Measurements from ENCODE around the gene ANKRD6.

ANKRD6 gene

DNA sequence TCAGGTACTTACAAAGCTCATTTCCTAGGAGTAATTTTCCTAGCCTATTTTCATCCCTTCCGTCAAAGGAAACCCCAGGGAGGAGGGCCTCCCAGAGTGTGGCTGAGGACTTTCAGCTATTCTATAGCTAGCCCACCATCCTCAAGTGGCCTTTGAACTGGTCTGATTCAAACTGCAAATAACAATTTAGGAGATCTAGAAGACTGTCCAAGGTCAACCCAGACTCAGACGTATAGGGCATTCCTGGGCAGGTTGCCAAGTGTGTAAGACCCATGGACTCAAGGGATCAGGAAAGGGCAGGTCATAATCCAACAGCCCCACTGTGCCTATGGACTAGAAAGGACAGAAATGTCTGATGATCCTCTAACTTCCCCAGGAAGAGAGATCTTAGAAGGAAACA, 18.7 kb upstream of the ANKRD6 start:
- DNase-seq = no peak

DNA sequence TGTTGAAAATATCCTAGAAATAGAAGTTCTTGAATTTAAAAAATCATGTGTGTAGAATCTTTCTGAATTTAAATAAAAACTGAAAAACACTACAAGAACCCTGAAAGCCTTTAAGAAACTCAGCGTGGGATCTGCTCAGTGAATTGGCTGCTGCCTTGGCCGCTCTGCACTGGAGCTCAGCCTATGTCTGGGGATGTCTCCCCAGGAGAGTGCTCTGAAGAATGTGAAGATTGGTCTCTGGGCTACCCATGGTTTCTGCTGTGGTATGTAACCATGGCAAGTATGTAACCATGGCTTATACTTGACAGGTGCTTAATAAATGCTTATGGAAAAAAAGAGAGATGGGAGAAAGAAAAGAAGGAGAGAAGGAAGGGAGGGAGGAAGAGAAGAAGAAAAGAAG, 17.8 kb upstream of the ANKRD6 start:
- DNase-seq = no peak

- no peak for DNase-seq
These were observed 16.2 kb upstream of the ANKRD6 start for GRCh38 chr6:89416796-89417195.

- DNase-seq = no peak
These were observed 2.6 kb upstream of the ANKRD6 start for GRCh38 chr6:89430201-89430962.

DNA sequence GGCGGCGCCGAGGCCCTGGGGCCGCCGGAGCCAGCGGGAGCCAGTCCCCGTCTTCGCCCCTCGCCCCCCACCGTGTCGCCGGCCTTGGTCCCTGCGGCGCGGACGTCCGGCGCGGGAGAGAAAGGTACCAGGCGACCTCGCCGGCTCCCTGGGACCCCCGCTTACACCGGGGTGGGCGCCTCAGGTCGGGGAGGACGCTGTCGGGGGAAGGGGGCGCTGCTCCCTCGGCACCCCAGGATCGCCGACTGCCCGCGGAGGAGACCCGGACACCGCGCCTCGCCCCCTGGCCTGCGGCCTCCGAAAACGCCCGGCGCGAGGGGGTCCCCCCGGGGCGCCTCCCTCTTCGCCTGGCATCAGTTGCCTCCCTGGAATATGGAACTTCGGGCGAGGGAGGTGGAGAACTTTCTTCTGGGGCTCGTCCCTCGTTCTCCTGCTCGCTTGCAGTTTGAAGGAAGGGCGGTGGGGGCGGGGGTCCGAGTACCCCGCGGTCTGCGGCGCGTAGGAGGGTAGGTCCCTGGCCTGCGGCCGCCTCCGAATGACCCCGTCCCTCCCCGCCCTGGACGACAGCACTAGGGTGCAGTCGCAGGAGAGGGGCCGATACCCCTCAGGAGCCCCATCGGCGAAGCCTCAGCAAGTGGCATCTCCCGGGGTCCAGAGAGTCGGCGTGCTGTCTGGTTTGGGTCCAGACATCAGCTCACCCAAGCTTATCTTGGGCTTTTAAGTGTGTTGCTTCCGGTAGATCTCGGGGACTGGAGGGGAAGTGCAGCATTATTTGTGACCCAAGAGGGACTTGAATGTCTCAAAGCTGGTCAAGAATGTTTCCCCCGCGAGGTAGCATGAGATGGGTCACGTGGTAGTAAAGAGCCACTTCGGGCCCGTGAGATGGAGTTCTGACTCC, 549 bp downstream of the ANKRD6 start:
- DNase-seq = peak; percentile 45

GRCh38 chr6:89434150-89434499, 1.2 kb downstream of the ANKRD6 start:
- DNase-seq = no peak

DNA sequence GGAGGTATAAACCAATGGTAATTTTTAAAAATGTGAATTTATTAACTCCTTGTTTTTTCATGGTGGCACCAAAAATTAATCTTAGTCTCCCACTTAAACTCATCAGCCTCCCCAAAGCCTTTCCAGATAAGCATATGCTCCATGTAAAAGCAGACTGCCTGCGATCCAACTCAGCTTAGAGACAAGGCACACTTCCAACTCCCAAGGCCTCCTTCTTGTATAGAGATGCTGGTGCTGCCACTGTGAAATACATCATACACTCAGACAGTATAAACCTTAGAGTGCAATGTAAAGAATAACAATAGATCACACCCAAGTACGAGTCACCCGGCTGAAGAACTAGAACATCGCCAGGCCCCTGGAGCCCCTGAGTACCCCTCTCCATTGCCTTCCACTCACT, 2.0 kb downstream of the ANKRD6 start:
- DNase-seq = no peak

DNA sequence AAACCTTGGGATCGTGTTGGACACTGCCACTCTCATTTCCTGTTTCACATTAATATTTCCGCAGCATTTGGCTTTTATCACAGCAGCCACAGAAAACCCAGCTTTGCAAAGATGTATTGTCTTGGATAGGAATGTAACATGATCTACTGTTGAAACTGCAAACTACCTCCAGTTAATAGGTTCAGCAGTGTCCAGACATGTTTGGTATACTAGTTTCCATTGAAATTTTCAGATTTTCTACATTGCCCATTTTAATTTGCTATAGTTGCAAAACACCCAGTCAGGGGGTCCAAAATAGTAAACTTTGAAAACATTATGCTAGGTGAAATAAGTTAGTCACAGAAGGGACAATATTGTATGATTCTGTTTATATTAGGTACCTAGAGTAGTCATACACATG, 3.3 kb downstream of the ANKRD6 start:
- no peak for DNase-seq

- no peak for DNase-seq
These were observed 5.3 kb downstream of the ANKRD6 start for GRCh38 chr6:89438248-89438647.

DNA sequence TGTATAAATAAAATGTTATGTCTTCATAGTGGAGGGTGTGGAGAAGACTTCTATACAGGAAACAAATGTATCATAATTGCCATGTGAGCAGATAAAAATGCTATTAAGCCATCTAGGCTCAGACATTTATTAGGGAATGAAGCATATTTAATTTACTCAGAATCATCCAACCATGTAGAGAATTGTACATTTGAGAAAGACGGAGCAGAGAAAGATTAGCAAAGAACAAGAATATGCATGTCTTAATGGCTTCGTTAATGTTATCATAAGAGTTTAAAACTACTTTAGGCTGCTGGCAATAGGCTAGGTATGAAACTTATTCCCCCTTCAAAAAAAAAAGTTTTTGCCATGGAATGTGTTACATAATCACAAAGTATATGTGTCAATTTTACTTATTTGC, 6.1 kb downstream of the ANKRD6 start:
- no peak for DNase-seq

DNA sequence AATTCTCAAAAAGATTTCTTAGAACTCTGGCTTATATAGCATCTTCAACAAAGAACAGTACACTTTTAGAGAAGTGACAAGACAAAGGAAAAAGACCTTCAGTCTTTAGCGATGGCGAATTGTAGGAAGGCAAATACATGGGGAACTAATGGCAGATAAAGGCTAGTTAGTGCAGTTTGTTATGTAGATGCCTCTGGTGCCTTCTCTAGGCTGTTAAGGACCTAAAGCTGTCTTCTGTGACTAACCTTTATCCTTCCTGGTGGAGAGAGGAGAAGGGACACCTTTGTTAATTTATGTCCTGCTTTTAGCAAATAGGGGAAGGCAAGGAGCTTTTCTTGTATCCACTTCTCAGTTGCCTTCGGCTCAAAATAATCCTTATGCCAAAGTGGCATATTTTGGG, 7.2 kb downstream of the ANKRD6 start:
- DNase-seq = no peak

DNA sequence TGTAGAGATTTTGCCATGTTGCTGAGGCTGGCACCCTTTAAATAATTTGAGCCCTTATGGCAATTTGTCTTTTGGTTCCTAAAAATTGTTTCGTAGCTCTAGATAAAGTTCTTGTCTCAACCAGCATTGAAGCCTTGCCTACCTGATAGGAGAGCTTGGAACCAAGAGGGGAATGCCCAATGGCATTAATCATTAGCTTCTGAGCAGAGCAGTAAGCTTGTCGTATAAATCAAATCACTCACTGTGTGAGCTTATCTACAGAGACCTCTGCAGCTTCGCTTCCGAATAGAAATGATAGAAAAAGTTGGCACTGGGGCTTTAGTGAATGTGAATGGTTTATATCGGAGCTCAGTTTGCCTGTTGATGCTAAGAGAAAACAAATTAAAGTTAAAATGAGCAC, 10.7 kb downstream of the ANKRD6 start:
- DNase-seq = no peak

DNA sequence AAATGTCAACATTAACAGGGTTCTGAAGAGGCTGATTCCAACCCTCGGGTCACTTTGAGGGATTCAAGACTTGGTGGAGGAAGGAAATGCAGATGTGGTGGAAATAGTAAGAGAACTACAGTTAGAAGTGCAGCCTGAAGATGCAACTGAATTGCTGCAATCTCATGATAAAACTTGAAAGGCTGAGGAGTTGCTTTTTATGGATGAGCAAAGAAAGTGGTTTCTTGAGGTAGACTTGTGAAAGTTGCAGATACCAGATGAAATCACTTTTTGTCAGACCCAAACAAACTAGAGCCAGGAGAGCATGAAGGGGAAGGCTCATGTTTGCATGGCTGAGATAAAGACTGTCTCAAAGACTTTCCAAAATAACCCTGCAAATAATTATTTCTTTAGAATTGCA, 16.2 kb downstream of the ANKRD6 start:
- DNase-seq = no peak

DNA sequence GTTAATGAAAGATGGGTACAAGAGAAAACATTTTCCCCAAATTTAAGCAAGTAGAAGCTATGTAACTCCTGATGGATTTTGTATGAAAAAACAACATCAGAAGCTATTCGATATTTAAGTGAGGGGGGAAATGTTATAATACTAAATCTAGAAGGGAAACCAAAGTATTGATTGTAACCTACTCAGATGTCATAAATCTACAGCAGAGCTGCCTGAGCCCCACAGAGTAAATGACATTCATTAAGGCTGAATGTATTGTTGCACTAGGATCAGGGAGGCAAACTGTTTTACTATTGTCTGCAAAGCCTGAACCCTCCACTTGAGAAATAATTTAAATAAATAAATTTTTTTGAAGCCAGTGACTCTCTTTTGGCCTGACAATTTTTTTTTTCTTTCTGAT, 19.3 kb downstream of the ANKRD6 start:
- DNase-seq = no peak

- DNase-seq = no peak
These were observed 21.3 kb downstream of the ANKRD6 start for GRCh38 chr6:89454300-89454699.

DNA sequence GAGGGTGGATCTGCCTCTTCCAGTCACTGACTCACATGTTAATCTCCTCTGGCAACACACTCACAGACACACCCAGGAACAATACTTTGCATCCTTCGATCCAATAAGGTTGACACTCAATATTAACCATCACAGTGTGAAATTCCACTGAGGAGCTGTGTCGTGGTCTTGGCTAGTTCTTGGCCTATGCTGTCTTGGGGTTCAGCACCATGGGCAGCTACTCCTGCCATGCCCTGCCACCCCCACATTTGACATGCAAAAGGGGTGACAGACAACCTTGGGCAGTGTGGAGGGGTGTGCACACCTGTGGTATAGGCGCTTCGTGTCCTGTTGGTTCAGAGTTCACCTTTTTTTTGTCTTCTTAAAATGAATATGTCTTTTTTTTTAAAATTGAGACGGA, 25.8 kb downstream of the ANKRD6 start:
- DNase-seq = no peak

DNA sequence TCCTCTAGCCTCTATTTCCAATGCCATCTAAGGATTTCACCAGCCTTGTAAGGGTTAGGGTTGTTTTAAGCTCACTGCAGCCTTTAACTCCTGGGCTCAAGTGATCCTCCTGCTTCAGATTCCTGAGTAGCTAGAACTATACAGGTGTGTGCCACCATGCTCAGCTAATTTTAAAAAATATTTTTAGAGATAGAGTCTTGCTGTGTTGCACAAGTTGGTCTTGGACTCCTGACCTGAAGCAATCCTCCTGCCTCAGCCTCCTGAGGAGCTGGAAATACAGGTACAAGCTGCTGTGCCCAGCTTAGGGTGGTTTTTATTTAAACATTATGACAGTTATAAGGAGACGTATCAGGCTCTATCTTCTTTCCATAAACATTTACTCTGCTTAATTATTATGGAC, 26.5 kb downstream of the ANKRD6 start:
- DNase-seq = no peak

GRCh38 chr6:89460713-89461112, 27.8 kb downstream of the ANKRD6 start:
- DNase-seq = no peak

GRCh38 chr6:89462503-89462902, 29.6 kb downstream of the ANKRD6 start:
- DNase-seq = no peak

GRCh38 chr6:89464295-89464694, 31.3 kb downstream of the ANKRD6 start:
- DNase-seq = no peak

GRCh38 chr6:89467437-89467836, 34.5 kb downstream of the ANKRD6 start:
- DNase-seq = no peak

GRCh38 chr6:89468998-89469397, 36.0 kb downstream of the ANKRD6 start:
- no peak for DNase-seq

DNA sequence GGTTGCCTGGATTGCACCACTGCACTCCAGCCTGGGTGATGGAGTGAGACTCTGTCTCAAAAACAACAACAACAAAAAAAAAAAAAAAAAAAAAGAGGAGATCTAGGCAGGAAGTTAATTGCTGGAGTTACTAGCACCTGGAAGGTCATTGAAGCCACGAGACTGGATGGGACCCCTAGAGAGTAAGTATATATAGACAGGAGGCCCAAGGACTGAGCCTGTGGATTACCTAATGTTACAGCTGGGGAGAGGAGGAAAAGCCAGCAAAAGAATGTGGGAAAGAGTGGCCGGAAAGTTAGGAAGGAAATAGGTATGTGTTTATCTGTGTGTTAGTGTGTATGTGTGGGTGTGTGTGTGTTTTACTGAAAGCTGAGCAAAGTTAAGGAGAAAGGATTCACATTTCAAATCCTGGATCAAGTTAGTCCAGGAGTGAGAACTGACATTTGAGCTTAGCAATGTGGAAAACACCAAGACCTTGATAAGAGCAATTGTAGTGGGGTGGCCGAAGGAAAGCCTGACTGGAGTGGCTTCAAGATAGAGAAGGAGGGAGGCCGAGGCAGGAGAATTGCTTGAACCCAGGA, 38.4 kb downstream of the ANKRD6 start:
- no peak for DNase-seq

- peak; percentile 48 for DNase-seq
These were observed 42.1 kb downstream of the ANKRD6 start for GRCh38 chr6:89475101-89475500.

Data from inflammatory macrophage treated with lipopolysaccharide for 4 hours (primary cell).